ENCODE results near the gene COPB2.

GRCh38 chr3:139327861-139328260, 61.6 kb downstream of the COPB2 start:
- TF ChIP-seq POLR2A (IDR thresholded peaks at IDR 0.05), result no peak
- no peak for TF ChIP-seq CTCF (IDR thresholded peaks at IDR 0.05)
- TF ChIP-seq EP300 (IDR thresholded peaks at IDR 0.05), result no peak
